Uterus (tissue), 4 donors: ENCODE data around the gene CD320. TPM values are rescaled to one million over a fixed set of nuclear protein-coding genes. Genes with fewer than 3 reads are reported as not detected.

Experiments used
- DNase-seq, 2 donors: peaks; one replicate each; pipeline ENCODE4 v3.0.0-alpha.2; 2019 to 2020
- H3K27ac ChIP-seq, 2 donors: fragments of 200-600 bp; sonication (generic); 1 replicate in 1 of 2; 2 replicates in 1 of 2; pipeline ENCODE4 v1.5.1; 2016 to 2018
- H3K27me3 ChIP-seq, 2 donors: fragments of 200-600 bp; sonication (generic); one replicate each; pipeline ENCODE4 v1.5.1; 2018 to 2019; ENCODE audit warnings: control low read depth in 1 of 2
- H3K36me3 ChIP-seq, 2 donors: fragments of 200-600 bp; sonication (generic); one replicate each; pipeline ENCODE4 v1.5.1; 2019; ENCODE audit warnings: control low read depth in 1 of 2
- H3K4me1 ChIP-seq, 2 donors: fragments of 200-600 bp; sonication (generic); one replicate each; pipeline ENCODE4 v1.5.1; 2018 to 2019; ENCODE audit warnings: control low read depth in 1 of 2
- H3K4me3 ChIP-seq, 2 donors: fragments of 200-600 bp; sonication (generic); 1 replicate in 1 of 2; 2 replicates in 1 of 2; pipeline ENCODE4 v1.5.1; 2018 to 2019; ENCODE audit warnings: mild to moderate bottlenecking in 1 of 2
- H3K9me3 ChIP-seq, 2 donors: fragments of 200-600 bp; sonication (generic); one replicate each; pipeline ENCODE4 v1.5.1; 2019; ENCODE audit warnings: control low read depth in 1 of 2
- CTCF ChIP-seq, 4 experiments: fragments of 200-600 bp in 2 of 4; fragments of 450-650 bp in 2 of 4; sonication (generic) in 2 of 4; IDR thresholded peaks; one replicate each; pipeline ENCODE4 v1.5.1; 2016 to 2019; ENCODE audit warnings: antibody characterized with exemption in 4 of 4, mild to moderate bottlenecking in 2 of 4, moderate library complexity in 1 of 4
- POLR2A ChIP-seq, 2 donors: fragments of 450-650 bp; IDR thresholded peaks; one replicate each; pipeline ENCODE4 v1.6.1; 2016; ENCODE audit warnings: antibody characterized with exemption in 2 of 2, mild to moderate bottlenecking in 1 of 2, moderate library complexity in 1 of 2
- intact Hi-C: fragments of 100-400 bp; cut with DNase I; formaldehyde crosslinking; loops from one replicate; pipeline ENCODE4 v1.15.1; 2023; ENCODE audit warnings: low total_unique reads
- total RNA-seq, 4 donors: library from RNA; depleted of rRNA in 3 of 4; stranded (reverse); fragments of >200 nt in 3 of 4; gene quantifications; one replicate each; pipeline versions ENCODE4 v1.1.0 to v1.2.4, GENCODE V29; 2014 to 2023
- donor health status: DM: yes; HTN: yes; CAD: no.

The CD320 gene
- total RNA-seq, 4 donors from 2014 or later = 15.0 to 72.0 (median 26.2) TPM

GRCh38 chr19:8329996-8330395 lies 21.8 kb upstream of the CD320 start:
- no peak overlapping the region for H3K27ac ChIP-seq
- no peaks in the 10 kb centered on the region for H3K36me3 ChIP-seq
- peaks cover 0 to 10% of the 10 kb centered on the region in 2 donors for H3K4me1 ChIP-seq
- intact Hi-C loops = no loop called here
- TF ChIP-seq CTCF (IDR thresholded peaks at IDR 0.05) (no peak), POLR2A (IDR thresholded peaks at IDR 0.05) (no peak)
- no peak for DNase-seq
- no peaks in the 10 kb centered on the region for H3K9me3 ChIP-seq
- H3K27me3 ChIP-seq = peaks cover 0 to 14% of the 10 kb centered on the region in 2 donors
- no peak overlapping the region for H3K4me3 ChIP-seq

- H3K4me1 ChIP-seq = peaks cover 0 to 9% of the 10 kb centered on the region in 2 donors
- intact Hi-C loops = no loop called here
- no peak overlapping the region for H3K27ac ChIP-seq
- H3K4me3 ChIP-seq = no peak overlapping the region
- no peak for DNase-seq
- no peak for TF ChIP-seq POLR2A (IDR thresholded peaks at IDR 0.05)
- no peak for TF ChIP-seq CTCF (IDR thresholded peaks at IDR 0.05)
- H3K9me3 ChIP-seq = no peaks in the 10 kb centered on the region
- H3K36me3 ChIP-seq = no peaks in the 10 kb centered on the region
- no peaks in the 10 kb centered on the region for H3K27me3 ChIP-seq
These were observed 17.3 kb upstream of the CD320 start for GRCh38 chr19:8325454-8325853.

GRCh38 chr19:8324186-8325050 lies 16.3 kb upstream of the CD320 start:
- Histone ChIP-seq H3K27me3 (no peaks in the 10 kb centered on the region), H3K4me1 (peaks cover 0 to 11% of the 10 kb centered on the region in 2 donors), H3K4me3 (no peak overlapping the region), H3K36me3 (no peaks in the 10 kb centered on the region), H3K9me3 (no peaks in the 10 kb centered on the region), H3K27ac (no peak overlapping the region)
- intact Hi-C loops = no loop called here
- TF ChIP-seq POLR2A (IDR thresholded peaks at IDR 0.05) = no peak
- DNase-seq = peak in 1 of 2 donors; percentile 49

- Histone ChIP-seq H3K36me3 (no peaks in the 10 kb centered on the region), H3K4me1 (peaks cover 0 to 11% of the 10 kb centered on the region in 2 donors), H3K27me3 (no peaks in the 10 kb centered on the region), H3K9me3 (no peaks in the 10 kb centered on the region), H3K4me3 (no peak overlapping the region), H3K27ac (no peak overlapping the region)
- TF ChIP-seq POLR2A (IDR thresholded peaks at IDR 0.05) (no peak), CTCF (IDR thresholded peaks at IDR 0.05) (no peak)
- no peak for DNase-seq
- intact Hi-C loops = no loop called here
These were observed 15.6 kb upstream of the CD320 start for GRCh38 chr19:8323781-8324185.

GRCh38 chr19:8322638-8322997 lies 14.5 kb upstream of the CD320 start:
- Histone ChIP-seq H3K27me3 (no peaks in the 10 kb centered on the region), H3K9me3 (no peaks in the 10 kb centered on the region), H3K4me3 (peak overlapping the region; percentile 83 to 92), H3K27ac (peak overlapping the region; percentile 90 to 91), H3K4me1 (peaks cover 0 to 11% of the 10 kb centered on the region in 2 donors), H3K36me3 (no peaks in the 10 kb centered on the region)
- no peak for DNase-seq
- intact Hi-C loops = no loop called here
- TF ChIP-seq CTCF (IDR thresholded peaks at IDR 0.05) (no peak), POLR2A (IDR thresholded peaks at IDR 0.05) (no peak)
